Suprapubic skin (tissue), 3 donors: ENCODE measurements around the gene SMG9.

Experiments
- CTCF ChIP-seq, 2 donors: fragments of 200-600 bp in 1 of 2; fragments of 450-650 bp in 1 of 2; sonication (generic) in 1 of 2; IDR thresholded peaks; one replicate each; pipeline ENCODE4 v1.5.1; 2016 to 2019; ENCODE audit warnings: antibody characterized with exemption in 2 of 2, mild to moderate bottlenecking in 1 of 2, moderate library complexity in 1 of 2
- POLR2AphosphoS5 ChIP-seq, 3 donors: sonication (generic); formaldehyde crosslinking; IDR thresholded peaks; one replicate each; pipeline ENCODE4 v1.6.1; 2017; ENCODE audit warnings: antibody characterized with exemption in 3 of 3

DNA sequence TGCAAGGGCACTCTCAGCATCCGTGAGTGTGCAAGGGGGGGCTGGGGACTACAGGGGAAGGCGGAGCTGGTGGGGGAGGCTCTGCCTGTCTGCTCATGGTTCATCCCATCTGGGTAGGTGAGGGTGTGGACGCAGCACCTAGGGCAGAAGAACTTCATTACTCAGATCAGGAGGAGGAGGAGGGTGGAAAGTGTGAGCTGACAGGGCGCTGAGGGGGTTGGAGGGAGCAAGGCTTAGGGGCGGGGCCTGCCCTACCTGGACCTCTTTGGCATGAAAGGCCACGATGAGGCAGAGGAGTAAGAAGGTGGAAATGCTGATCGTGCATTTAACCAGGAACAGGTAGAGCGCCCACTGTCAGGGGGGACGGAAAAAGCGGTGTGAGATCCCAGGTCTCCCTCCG lies 21.5 kb upstream of the SMG9 start:
- TF ChIP-seq CTCF (IDR thresholded peaks at IDR 0.05) (no peak), POLR2AphosphoS5 (IDR thresholded peaks at IDR 0.05) (no peak)
